GM23248 (cell line): ENCODE data around the gene NGB.

Source experiments
- EZH2 ChIP-seq: fragments of 200-600 bp; sonication (generic); IDR thresholded peaks from 2 replicates; pipeline ENCODE4 v1.6.1; 2018; ENCODE audit warnings: antibody characterized with exemption, mild to moderate bottlenecking; ENCODE audit not compliant: insufficient read depth, poor library complexity, severe bottlenecking
- EZH2phosphoT487 ChIP-seq: fragments of 200-600 bp; sonication (generic); IDR thresholded peaks from 2 replicates; pipeline ENCODE4 v1.6.1; 2018; ENCODE audit warnings: antibody characterized with exemption, moderate library complexity, mild to moderate bottlenecking, low read depth; ENCODE audit not compliant: insufficient read depth

- no peak for TF ChIP-seq EZH2phosphoT487
- TF ChIP-seq EZH2, result no peak
These were observed 45.9 kb upstream of the NGB start for GRCh38 chr14:77316872-77317301.
